DOHH2 (cell line): ENCODE data around the gene RIPPLY3.
"Not testable (repeated sequence)": the region's sequence is repeated elsewhere in the genome, so short reads cannot be mapped to it uniquely, and the experiment has no call there.

Experiments
- CTCF ChIP-seq: fragments of 200-600 bp; sonication (generic); IDR thresholded peaks from one replicate; pipeline ENCODE4 v1.5.1; 2014; ENCODE audit warnings: antibody characterized with exemption, mild to moderate bottlenecking, low read depth, low read length; ENCODE audit not compliant: poor library complexity, severe bottlenecking
- EZH2phosphoT487 ChIP-seq: fragments of 200-600 bp; sonication (generic); IDR thresholded peaks from 2 replicates; pipeline ENCODE4 v1.6.1; 2017; ENCODE audit warnings: borderline replicate concordance, mild to moderate bottlenecking, antibody characterized with exemption, low read length, moderate library complexity, mixed read lengths

- TF ChIP-seq CTCF, EZH2phosphoT487: not testable (repeated sequence)
These were observed 3.7 kb upstream of the RIPPLY3 start for GRCh38 chr21:37002851-37003250.
